Measurements from ENCODE around the gene TXNL4B. TPM values are rescaled to one million over a fixed set of nuclear protein-coding genes. Genes with fewer than 3 reads are reported as not detected.

Gene TXNL4B
- total RNA-seq, 2 experiments from 2014 or later: 14.5 to 15.2 TPM

DNA sequence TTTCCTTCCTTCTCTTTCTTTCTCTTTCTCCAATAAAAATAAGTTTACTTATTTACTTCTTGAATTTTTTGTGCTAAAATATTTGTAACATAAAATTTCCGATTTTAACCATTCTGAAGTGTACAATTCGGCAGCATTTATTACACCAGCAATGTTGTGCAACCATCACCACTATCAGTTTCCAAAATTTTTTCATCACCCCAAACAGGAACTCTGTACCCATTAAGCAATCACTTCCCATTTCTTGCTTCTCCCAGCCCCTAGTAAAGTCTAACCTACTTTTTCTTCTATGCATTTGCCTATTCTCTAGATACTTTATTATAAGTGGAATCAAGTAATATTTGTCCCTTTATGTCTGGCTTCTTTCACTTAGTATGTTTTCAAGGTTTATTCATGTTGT is 41.6 kb downstream of the TXNL4B start:
- peaks cover 9% of the 10 kb centered on the region for H3K9me3 Mint-ChIP-seq
- no peak for ATAC-seq (ENCODE audit: low read depth)
- DNase-seq: no peak
- no peak overlapping the region for H3K27ac Mint-ChIP-seq
- POLR2A ChIA-PET: no interaction called here
- peaks cover 2% of the 10 kb centered on the region for H3K27me3 Mint-ChIP-seq
- no peaks in the 10 kb centered on the region for H3K36me3 Mint-ChIP-seq
- no peak overlapping the region for H3K4me3 Mint-ChIP-seq
- no peaks in the 10 kb centered on the region for H3K4me1 Mint-ChIP-seq

DNA sequence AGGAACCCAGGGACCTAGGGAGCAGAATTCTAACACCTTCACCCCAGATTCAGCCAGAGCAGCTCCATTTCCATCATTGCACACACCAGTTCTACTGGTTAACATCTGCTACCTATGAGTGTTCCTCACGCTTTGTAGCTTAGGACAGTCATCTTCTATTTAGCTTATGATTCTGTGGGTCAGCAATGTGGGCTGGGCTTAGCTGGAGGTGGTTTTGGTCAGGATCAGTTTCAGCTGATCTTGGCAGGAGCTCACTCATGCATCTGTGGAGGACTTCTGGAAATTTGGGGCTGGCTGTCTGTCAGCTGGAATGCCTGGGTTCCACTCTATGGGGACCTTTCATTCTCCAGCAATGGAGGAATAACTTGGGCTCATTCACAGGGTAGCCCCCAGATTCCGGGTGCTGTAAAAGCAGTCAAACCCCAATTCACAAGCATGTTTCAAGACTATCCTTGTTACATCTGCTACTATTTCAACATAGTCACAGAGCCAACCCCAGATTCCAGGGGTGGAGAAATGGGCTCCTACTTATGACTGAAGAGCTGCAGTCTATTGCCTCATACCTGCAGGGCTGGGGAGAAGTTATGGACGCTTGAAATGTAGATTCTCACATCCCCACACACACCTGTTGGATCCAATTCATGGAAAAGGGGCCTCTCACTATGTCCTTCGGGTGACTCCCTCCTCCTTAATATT is 42.5 kb downstream of the TXNL4B start:
- POLR2A ChIA-PET: no interaction called here
- Mint-ChIP-seq H3K4me1 (no peaks in the 10 kb centered on the region), H3K4me3 (no peak overlapping the region), H3K36me3 (no peaks in the 10 kb centered on the region), H3K27ac (no peak overlapping the region), H3K9me3 (peaks cover 9% of the 10 kb centered on the region), H3K27me3 (peaks cover 2% of the 10 kb centered on the region)
- ATAC-seq (ENCODE audit: low read depth) (no peak), DNase-seq (no peak)

DNA sequence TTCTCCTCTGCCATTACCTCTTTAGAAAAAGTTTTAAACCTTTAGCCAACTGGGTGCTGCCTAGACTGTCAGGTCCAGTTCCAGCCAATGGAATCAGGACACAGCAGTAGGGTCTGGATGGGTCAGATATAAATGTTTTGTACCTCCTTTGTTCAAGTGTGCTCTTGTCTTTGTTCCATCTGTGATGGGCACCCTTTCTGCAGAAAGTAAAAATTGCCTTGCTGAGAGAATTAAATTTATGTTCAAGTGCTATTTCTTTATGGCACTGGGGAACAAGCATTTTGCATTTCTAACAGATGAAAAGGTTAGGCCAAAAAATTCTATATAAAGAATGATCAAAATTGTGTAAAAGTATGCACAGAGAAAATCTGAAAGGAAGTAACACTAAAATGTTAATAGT is 44.3 kb downstream of the TXNL4B start:
- DNase-seq: no peak
- Mint-ChIP-seq H3K9me3 (peaks cover 9% of the 10 kb centered on the region), H3K4me3 (no peak overlapping the region), H3K36me3 (no peaks in the 10 kb centered on the region), H3K27me3 (peaks cover 2% of the 10 kb centered on the region), H3K27ac (no peak overlapping the region), H3K4me1 (no peaks in the 10 kb centered on the region)
- POLR2A ChIA-PET: no interaction called here
- no peak for ATAC-seq (ENCODE audit: low read depth)

DNA sequence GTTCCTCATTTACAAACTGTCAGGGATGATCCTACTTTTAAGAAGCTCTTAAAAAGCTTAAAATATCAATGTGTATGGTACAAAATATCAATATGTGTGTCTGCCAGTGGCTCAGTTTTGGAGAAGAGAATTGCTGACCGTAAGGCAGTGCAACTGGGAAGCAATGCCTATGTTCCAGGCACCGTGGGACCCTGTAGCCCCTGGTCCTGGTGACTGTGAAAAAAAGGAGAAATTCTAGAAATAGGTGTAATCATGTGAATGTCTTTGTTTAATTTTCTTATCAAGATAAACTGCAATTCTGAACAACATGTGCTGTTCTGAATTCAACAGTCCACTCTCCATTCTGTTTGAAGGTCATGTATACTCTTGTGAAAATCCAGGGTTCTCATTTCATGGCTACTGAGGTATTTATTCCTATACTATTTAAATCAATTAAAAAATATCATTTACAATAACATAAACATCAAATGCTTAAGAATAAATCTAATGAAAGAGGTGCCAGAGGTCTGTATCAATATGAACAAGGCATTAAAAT is 48.5 kb downstream of the TXNL4B start:
- DNase-seq (no peak), ATAC-seq (ENCODE audit: low read depth) (no peak)
- Mint-ChIP-seq H3K4me1 (peaks cover 3% of the 10 kb centered on the region), H3K36me3 (peaks cover 5% of the 10 kb centered on the region), H3K9me3 (peaks cover 8% of the 10 kb centered on the region), H3K27ac (no peak overlapping the region), H3K27me3 (peaks cover 2% of the 10 kb centered on the region), H3K4me3 (no peak overlapping the region)
- POLR2A ChIA-PET: no interaction called here

DNA sequence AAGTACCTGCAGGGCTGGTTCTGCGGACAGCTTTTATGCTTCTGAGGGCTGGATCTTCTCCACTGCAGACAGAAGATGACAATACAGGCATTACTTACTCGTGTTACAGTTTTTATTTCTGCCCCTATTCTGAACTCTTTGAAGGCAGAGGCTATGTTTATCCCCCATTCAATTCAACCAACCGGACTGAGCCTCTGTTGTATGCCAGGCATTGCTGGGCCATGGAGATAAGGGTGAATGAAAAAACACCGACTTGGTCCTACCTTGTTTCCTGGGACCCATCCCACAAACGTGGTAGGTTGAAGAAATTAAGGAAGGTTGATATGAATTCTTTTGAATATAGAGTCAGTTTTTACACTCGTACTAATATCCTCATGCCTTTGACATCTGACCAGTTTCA is 49.1 kb downstream of the TXNL4B start:
- H3K27me3 Mint-ChIP-seq: peaks cover 2% of the 10 kb centered on the region
- peaks cover 7% of the 10 kb centered on the region for H3K9me3 Mint-ChIP-seq
- H3K4me1 Mint-ChIP-seq: peaks cover 3% of the 10 kb centered on the region
- DNase-seq: no peak
- no peak for ATAC-seq (ENCODE audit: low read depth)
- POLR2A ChIA-PET: no interaction called here
- H3K4me3 Mint-ChIP-seq: no peak overlapping the region
- H3K36me3 Mint-ChIP-seq: peaks cover 5% of the 10 kb centered on the region
- H3K27ac Mint-ChIP-seq: no peak overlapping the region

DNA sequence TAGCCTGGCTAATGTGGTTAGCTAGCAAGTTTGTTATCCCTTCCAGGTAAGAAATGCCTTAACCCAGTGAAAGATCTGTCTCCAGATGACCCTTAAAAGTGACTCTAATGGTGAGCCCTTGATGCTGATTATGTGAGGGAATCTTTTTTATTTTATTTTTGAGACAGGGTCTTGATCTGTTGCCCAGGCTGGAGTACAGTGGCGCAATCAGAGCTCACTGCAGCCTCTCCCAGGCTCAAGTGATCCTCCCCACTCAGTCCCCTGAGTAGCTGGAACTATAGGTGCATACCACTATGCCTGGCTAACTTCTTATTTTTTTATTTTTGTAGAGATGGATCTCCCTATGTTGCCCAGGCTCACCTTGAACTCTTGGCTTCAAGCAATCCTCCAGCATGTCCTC is 49.9 kb downstream of the TXNL4B start:
- Mint-ChIP-seq H3K27me3 (peaks cover 2% of the 10 kb centered on the region), H3K4me1 (peaks cover 3% of the 10 kb centered on the region), H3K9me3 (peaks cover 2% of the 10 kb centered on the region), H3K4me3 (no peak overlapping the region), H3K27ac (no peak overlapping the region), H3K36me3 (peaks cover 5% of the 10 kb centered on the region)
- no peak for ATAC-seq (ENCODE audit: low read depth)
- POLR2A ChIA-PET: no interaction called here
- DNase-seq: no peak

DNA sequence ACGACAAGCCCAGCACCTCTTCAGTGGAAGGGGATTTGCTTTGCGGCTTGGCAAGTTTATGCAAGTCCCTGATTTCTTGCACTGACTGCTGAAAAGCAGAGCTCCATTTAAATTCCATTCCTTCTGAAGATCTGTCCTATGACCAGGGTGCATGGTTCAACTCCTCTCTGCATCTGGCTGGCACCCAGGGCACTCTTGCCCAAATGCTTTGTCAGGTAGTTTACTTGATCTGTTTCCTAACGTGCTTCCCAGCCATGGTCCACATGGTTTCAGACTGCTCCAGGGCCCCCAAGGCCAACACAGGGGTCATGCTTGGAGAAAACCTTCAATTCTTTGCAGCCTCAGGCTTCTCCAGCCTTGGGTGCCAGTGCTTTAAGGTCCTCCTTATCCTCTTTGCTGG is 50.4 kb downstream of the TXNL4B start:
- Mint-ChIP-seq H3K4me1 (peaks cover 3% of the 10 kb centered on the region), H3K36me3 (peaks cover 5% of the 10 kb centered on the region), H3K9me3 (peaks cover 2% of the 10 kb centered on the region), H3K27me3 (peaks cover 2% of the 10 kb centered on the region), H3K4me3 (no peak overlapping the region), H3K27ac (no peak overlapping the region)
- POLR2A ChIA-PET: no interaction called here
- ATAC-seq (ENCODE audit: low read depth) (no peak), DNase-seq (no peak)

DNA sequence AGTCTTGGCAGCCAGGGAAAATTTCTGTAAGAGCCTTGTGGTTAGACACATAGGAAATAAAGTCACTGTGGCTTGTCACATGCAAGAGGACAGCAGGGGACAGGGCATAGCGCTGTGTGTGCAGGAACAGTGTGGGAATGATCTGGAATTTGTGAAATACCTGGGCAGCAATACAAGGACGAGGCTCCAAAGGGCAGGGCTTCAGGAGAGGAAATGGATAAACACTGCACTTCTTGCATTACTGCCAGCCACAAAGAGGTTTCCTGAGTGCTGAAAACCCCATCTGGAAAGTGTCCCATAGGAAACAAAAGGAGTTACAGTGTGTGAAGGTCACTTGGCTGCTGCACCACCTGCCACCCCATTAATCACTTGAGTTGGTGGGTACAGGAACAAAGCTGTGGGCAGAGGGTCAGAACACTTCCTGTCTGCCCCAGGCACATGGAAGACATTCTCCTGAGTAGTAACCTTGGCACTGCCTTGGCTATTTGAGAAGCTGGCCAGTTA is 51.2 kb downstream of the TXNL4B start:
- POLR2A ChIA-PET: no interaction called here
- peaks cover 3% of the 10 kb centered on the region for H3K4me1 Mint-ChIP-seq
- peaks cover 2% of the 10 kb centered on the region for H3K9me3 Mint-ChIP-seq
- DNase-seq (no peak), ATAC-seq (ENCODE audit: low read depth) (no peak)
- H3K27ac Mint-ChIP-seq: no peak overlapping the region
- H3K4me3 Mint-ChIP-seq: no peak overlapping the region
- no peaks in the 10 kb centered on the region for H3K27me3 Mint-ChIP-seq
- H3K36me3 Mint-ChIP-seq: peaks cover 5% of the 10 kb centered on the region

DNA sequence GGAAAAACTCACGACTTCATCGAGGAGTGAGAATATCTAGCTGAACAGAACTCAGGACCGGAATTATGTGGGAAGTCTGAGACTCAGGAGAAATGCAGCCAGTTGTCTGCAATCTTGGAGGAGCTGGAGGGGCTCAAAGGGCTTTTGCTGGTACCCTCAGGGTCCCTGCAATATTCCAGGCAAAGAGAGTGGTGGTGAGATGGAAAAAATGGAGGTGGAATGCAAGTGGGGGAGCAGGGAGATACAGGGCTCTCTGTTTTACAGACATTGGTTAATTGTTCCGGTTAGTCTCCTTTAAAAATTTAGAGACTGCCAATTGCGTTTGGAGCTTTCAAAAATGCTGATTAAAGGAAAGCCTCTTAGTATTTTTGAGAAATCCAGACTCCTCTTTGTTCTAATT is 57.3 kb downstream of the TXNL4B start:
- Mint-ChIP-seq H3K4me3 (no peak overlapping the region), H3K9me3 (peaks cover 2% of the 10 kb centered on the region), H3K36me3 (no peaks in the 10 kb centered on the region), H3K27ac (no peak overlapping the region), H3K4me1 (no peaks in the 10 kb centered on the region), H3K27me3 (no peaks in the 10 kb centered on the region)
- DNase-seq: no peak
- ATAC-seq (ENCODE audit: low read depth): no peak
- POLR2A ChIA-PET: no interaction called here

Other genes with a start within 250 kb of the TXNL4B start
- gene ATXN1L, start 247.6 kb downstream of the TXNL4B start, total RNA-seq: 10 to 100 TPM; 27.8 to 28.3 TPM
- gene ZNF821, start 209.4 kb downstream of the TXNL4B start, total RNA-seq: 1 to 10 TPM; 5.7 to 8.0 TPM
- 100 to 1,000 TPM; 228 to 248 TPM for gene IST1, start 198.1 kb downstream of the TXNL4B start, total RNA-seq
- gene PKD1L3, start 93.2 kb downstream of the TXNL4B start, total RNA-seq: under 1 TPM; 0.60 to 0.97 TPM
- gene DHODH, start 84.9 kb downstream of the TXNL4B start, total RNA-seq: 10 to 100 TPM; 13.2 to 14.5 TPM
- not detected for gene HP, start 39.1 kb downstream of the TXNL4B start, total RNA-seq
- gene HPR, start 30.4 kb downstream of the TXNL4B start, total RNA-seq: not detected
- 10 to 100 TPM; 86.9 to 95.5 TPM for gene DHX38, start 227 bp upstream of the TXNL4B start, total RNA-seq
- gene PMFBP1, start 78.5 kb upstream of the TXNL4B start, total RNA-seq: 1 to 10 TPM; 3.0 to 5.0 TPM